AG04449 (cell line): ENCODE data around the gene RAB3C.

ENCODE experiments used
- CTCF ChIA-PET: fragments of 350-600 bp; formaldehyde crosslinking; extraction: SDS; loops from one replicate; lab custom pipeline; 2021; ENCODE audit warnings: antibody characterized with exemption; lab: Yijun Ruan, JAX
- POLR2A ChIA-PET: fragments of 400-600, 350-600 bp; formaldehyde crosslinking; extraction: SDS; loops from one replicate; lab custom pipeline; 2020; ENCODE audit warnings: antibody characterized with exemption, inconsistent platforms; lab: Yijun Ruan, JAX
- DNase-seq: peaks from one replicate; pipeline ENCODE4 v3.0.0-alpha.2; 2010; ENCODE audit warnings: low read depth, low spot score
- H3K4me3 ChIP-seq: 2 replicates; pipeline ENCODE4 v1.5.1; 2011; ENCODE audit warnings: low read depth, mild to moderate bottlenecking, control low read depth, low read length
- TF ChIP-seq, protein P1 (sequence below): IDR thresholded peaks from one replicate; pipeline ENCODE4 v1.5.1; 2011; ENCODE audit warnings: mild to moderate bottlenecking, moderate library complexity, low read length, control low read depth, inconsistent platforms; ENCODE audit not compliant: insufficient read depth; ENCODE audit errors: missing control alignments

RAB3C gene

GRCh38 chr5:58804291-58804690, 221.4 kb downstream of the RAB3C start:
- CTCF ChIA-PET, result interaction anchor here (1.3 kb wide), 1 partner anchor 10 kb away, joined by 3 read pairs; no protein-coding TSS in a partner anchor

DNA sequence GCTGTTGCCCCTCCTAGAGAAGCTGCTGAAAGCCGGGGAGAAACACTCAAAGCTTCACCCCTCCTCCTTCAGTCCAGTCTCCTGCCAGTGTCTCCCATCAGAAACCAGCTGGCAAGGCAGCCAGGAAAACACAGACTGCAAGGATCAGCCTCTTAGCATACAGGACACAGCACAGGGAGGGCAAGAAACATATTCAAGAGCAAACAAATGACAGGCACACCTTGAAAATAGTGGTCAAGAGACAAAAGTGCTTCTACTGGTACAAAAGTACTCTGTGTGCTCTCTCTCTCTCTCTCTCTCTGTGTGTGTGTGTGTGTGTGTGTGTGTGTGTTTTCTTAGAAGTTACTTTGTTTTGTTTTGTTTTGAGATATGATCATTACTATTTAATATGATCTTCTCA, 227.2 kb downstream of the RAB3C start:
- CTCF ChIA-PET, result no interaction called here
- POLR2A ChIA-PET, result no interaction called here
- no peak overlapping the region for H3K4me3 ChIP-seq
- DNase-seq, result no peak
- TF ChIP-seq, protein P1, sequence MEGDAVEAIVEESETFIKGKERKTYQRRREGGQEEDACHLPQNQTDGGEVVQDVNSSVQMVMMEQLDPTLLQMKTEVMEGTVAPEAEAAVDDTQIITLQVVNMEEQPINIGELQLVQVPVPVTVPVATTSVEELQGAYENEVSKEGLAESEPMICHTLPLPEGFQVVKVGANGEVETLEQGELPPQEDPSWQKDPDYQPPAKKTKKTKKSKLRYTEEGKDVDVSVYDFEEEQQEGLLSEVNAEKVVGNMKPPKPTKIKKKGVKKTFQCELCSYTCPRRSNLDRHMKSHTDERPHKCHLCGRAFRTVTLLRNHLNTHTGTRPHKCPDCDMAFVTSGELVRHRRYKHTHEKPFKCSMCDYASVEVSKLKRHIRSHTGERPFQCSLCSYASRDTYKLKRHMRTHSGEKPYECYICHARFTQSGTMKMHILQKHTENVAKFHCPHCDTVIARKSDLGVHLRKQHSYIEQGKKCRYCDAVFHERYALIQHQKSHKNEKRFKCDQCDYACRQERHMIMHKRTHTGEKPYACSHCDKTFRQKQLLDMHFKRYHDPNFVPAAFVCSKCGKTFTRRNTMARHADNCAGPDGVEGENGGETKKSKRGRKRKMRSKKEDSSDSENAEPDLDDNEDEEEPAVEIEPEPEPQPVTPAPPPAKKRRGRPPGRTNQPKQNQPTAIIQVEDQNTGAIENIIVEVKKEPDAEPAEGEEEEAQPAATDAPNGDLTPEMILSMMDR, result no peak

More at GRCh38 chr5:58804291-58804690, 221.4 kb downstream of the RAB3C start:
- DNase-seq, result no peak
- TF ChIP-seq, protein P1, result no peak
- POLR2A ChIA-PET, result no interaction called here
- H3K4me3 ChIP-seq, result no peak overlapping the region

- DNase-seq, result no peak
- CTCF ChIA-PET, result no interaction called here
- no peak overlapping the region for H3K4me3 ChIP-seq
- TF ChIP-seq, protein P1, result no peak
- POLR2A ChIA-PET, result no interaction called here
Measured at GRCh38 chr5:58813855-58814254, 231.0 kb downstream of the RAB3C start.

- POLR2A ChIA-PET, result no interaction called here
- H3K4me3 ChIP-seq, result no peak overlapping the region
- DNase-seq, result no peak
- TF ChIP-seq, protein P1, result no peak
- CTCF ChIA-PET, result no interaction called here
Measured at GRCh38 chr5:58816181-58816731, 233.4 kb downstream of the RAB3C start.

DNA sequence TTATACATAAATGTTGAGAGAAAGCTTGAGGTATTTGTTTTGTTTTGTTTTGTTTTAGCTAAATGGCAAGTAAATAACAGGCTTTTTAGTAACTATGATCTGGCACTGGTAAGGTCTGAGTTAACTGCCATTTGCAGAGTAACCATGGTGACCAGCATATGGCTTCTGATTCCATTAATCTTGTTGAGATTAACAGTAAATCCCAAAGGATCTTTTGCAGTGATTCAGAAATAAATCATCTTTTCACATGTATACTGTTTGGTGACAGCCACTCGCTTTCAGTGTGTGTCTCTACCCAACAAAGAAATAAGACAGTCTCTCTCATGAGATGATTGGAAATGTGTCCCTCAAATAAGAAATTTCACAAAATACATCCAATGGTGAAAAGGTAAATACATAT, 235.6 kb downstream of the RAB3C start:
- TF ChIP-seq, protein P1, result no peak
- CTCF ChIA-PET, result interaction anchor here (1.7 kb wide), 1 partner anchor 53 kb away, joined by 5 read pairs; no protein-coding TSS in a partner anchor
- H3K4me3 ChIP-seq, result no peak overlapping the region
- no peak for DNase-seq
- POLR2A ChIA-PET, result no interaction called here

DNA sequence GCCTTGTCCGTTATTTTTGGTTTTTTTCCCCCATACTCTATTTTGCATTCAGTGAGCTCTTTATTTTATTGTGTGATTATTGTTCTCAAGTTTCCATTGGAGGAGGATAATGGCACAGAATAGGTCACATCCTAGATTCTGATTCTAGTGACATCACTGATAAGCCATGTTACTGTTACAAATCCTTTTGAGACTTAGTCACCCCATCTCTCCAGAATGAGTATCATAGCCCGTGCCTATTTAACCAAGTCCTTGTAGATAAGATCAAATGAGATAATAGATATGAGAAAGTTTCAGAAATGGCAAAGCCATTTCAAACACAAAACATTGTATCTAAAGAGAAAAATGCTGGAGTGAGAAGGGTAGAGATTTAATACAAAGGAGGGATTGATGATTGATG, 242.6 kb downstream of the RAB3C start:
- no peak for DNase-seq
- POLR2A ChIA-PET, result no interaction called here
- TF ChIP-seq, protein P1, result no peak
- CTCF ChIA-PET, result no interaction called here
- H3K4me3 ChIP-seq, result no peak overlapping the region
